Tibial nerve (tissue), 4 donors: ENCODE results near the gene ZNF385C.

Source experiments
- CTCF ChIP-seq, 5 experiments: fragments of 200-600 bp in 3 of 5; fragments of 450-650 bp in 2 of 5; sonication (generic) in 3 of 5; IDR thresholded peaks; one replicate each; pipeline ENCODE4 v1.5.1; 2016 to 2019; ENCODE audit warnings: antibody characterized with exemption in 5 of 5, mild to moderate bottlenecking in 3 of 5, moderate library complexity in 2 of 5
- EP300 ChIP-seq, 2 donors: sonication (generic); formaldehyde crosslinking; IDR thresholded peaks; one replicate each; pipeline ENCODE4 v1.6.1; 2017; ENCODE audit warnings: antibody characterized with exemption in 2 of 2, mild to moderate bottlenecking in 1 of 2
- POLR2A ChIP-seq, 2 donors: fragments of 450-650 bp; IDR thresholded peaks; one replicate each; pipeline ENCODE4 v1.6.1; 2017; ENCODE audit warnings: antibody characterized with exemption in 2 of 2, mild to moderate bottlenecking in 2 of 2, moderate library complexity in 2 of 2

GRCh38 chr17:42026857-42027589, 71.2 kb downstream of the ZNF385C start:
- no peak for TF ChIP-seq CTCF (IDR thresholded peaks at IDR 0.05)
- no peak for TF ChIP-seq POLR2A (IDR thresholded peaks at IDR 0.05)
- TF ChIP-seq EP300 (IDR thresholded peaks at IDR 0.05) = no peak
